Measurements from ENCODE around the gene HMGCR. TPM values are rescaled to one million over a fixed set of nuclear protein-coding genes. Genes with fewer than 3 reads are reported as not detected.

HMGCR gene
- total and polyA plus RNA-seq, 9 donors = 8.3 to 269 (median 19.3) TPM

DNA sequence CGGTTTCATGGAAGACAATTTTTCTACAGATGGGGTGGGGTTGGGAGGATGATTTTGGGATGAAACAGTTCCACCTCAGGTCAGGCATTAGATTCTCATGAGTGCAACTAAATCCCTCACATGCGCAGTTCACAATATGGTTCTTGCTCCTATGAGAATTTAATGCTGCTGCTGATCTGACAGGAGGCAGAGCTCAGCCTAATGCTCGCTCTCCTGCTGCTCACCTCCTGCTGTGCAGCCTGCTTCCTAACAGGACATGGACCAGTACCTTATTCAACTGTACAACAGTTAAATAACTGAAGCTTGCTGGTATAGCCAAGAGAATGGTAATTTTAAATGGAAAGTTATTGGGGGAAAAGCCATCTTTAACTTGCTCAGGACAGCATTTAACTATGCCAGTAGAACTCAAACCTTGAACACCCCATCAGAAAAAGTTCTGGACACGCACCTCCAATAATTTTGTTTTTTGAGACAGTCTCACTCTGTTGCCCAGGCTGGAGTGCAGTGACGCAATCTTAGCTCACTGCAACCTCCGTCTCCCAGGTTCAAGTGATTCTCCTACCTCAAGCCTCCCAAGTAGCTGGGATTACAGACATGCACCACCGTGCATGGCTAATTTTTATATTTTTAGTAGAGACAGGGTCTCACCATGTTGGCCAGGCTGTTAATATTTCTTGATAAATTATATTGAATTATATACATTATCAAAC is 27.7 kb downstream of the HMGCR start:
- no peaks in the 10 kb centered on the region for H3K27me3 ChIP-seq
- intact Hi-C loops (cut with DNase I) = no loop called here
- WGBS, 3 donors = 79 to 88% (median 79%) methylated on average over 7 of the region's 7 CpGs

DNA sequence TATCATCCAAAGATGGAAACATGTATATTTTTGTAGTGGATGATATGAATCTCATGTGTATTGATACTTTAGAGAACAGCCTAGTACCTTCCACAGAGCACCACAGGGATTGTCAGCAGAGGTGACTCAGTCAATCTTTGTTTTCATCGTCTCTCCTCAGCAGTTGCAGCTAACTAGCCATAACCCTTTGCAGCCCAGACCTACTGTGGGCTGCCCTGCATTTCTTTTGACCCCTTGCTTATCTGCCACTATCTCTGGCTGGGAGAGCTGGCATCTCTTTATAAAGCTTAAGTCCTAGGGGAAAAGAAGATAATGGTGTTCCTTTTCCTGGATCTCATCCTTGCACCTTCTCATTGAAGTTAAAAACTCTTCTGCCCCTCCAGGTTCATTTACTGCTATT is 28.7 kb downstream of the HMGCR start:
- H3K9me3 ChIP-seq = no peaks in the 10 kb centered on the region
- H3K4me1 ChIP-seq (ENCODE audit: insufficient read depth) = no peaks in the 10 kb centered on the region
- intact Hi-C loops (cut with DNase I) = no loop called here
- no peaks in the 10 kb centered on the region for H3K36me3 ChIP-seq
- TF ChIP-seq EP300 (IDR thresholded peaks at IDR 0.05) (no peak), POLR2A (IDR thresholded peaks at IDR 0.05) (no peak)
- TF ChIP-seq, protein P1, sequence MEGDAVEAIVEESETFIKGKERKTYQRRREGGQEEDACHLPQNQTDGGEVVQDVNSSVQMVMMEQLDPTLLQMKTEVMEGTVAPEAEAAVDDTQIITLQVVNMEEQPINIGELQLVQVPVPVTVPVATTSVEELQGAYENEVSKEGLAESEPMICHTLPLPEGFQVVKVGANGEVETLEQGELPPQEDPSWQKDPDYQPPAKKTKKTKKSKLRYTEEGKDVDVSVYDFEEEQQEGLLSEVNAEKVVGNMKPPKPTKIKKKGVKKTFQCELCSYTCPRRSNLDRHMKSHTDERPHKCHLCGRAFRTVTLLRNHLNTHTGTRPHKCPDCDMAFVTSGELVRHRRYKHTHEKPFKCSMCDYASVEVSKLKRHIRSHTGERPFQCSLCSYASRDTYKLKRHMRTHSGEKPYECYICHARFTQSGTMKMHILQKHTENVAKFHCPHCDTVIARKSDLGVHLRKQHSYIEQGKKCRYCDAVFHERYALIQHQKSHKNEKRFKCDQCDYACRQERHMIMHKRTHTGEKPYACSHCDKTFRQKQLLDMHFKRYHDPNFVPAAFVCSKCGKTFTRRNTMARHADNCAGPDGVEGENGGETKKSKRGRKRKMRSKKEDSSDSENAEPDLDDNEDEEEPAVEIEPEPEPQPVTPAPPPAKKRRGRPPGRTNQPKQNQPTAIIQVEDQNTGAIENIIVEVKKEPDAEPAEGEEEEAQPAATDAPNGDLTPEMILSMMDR (IDR thresholded peaks at IDR 0.05) = no peak
- WGBS, 3 donors = 28 to 68% (median 33%) methylated on average over 1 of the region's 1 CpG
- no peak overlapping the region for H3K4me3 ChIP-seq
- no peak for DNase-seq
- H3K27ac ChIP-seq = no peak overlapping the region
- H3K27me3 ChIP-seq = no peaks in the 10 kb centered on the region

More for the DNA sequence above, 27.7 kb downstream of the HMGCR start:
- Histone ChIP-seq H3K4me1 (ENCODE audit: insufficient read depth) (no peaks in the 10 kb centered on the region), H3K36me3 (no peaks in the 10 kb centered on the region), H3K27ac (no peak overlapping the region), H3K9me3 (no peaks in the 10 kb centered on the region), H3K4me3 (no peak overlapping the region)
- DNase-seq = no peak
- TF ChIP-seq POLR2A (IDR thresholded peaks at IDR 0.05) = no peak
- TF ChIP-seq, protein P1 (IDR thresholded peaks at IDR 0.05) = no peak
- no peak for TF ChIP-seq EP300 (IDR thresholded peaks at IDR 0.05)

DNA sequence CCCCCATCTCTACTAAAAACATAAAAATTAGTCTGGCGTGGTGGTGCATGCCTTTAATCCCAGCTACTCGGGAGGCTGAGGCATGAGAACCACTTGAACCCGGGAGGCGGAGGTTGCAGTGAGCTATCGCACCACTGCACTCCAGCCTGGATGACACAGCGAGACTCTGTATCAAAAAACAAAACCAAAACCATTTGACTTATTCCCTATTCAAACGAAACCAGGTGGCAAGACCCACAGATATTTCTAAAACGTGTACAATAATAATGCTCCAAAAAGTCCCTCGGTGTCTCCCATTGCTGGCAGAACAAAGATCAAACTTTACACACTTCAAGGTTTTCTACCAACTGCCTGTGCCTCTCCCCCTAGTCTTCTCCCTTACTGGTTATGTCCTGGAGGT is 29.8 kb downstream of the HMGCR start:
- Histone ChIP-seq H3K4me1 (ENCODE audit: insufficient read depth) (no peaks in the 10 kb centered on the region), H3K36me3 (no peaks in the 10 kb centered on the region), H3K27me3 (no peaks in the 10 kb centered on the region), H3K4me3 (no peak overlapping the region), H3K27ac (no peak overlapping the region), H3K9me3 (no peaks in the 10 kb centered on the region)
- TF ChIP-seq, protein P1 (IDR thresholded peaks at IDR 0.05) = no peak
- TF ChIP-seq POLR2A (IDR thresholded peaks at IDR 0.05) (no peak), EP300 (IDR thresholded peaks at IDR 0.05) (no peak)
- no peak for DNase-seq
- intact Hi-C loops (cut with DNase I) = no loop called here
- WGBS, 3 donors = 77 to 89% (median 83%) methylated on average over 9 of the region's 9 CpGs

DNA sequence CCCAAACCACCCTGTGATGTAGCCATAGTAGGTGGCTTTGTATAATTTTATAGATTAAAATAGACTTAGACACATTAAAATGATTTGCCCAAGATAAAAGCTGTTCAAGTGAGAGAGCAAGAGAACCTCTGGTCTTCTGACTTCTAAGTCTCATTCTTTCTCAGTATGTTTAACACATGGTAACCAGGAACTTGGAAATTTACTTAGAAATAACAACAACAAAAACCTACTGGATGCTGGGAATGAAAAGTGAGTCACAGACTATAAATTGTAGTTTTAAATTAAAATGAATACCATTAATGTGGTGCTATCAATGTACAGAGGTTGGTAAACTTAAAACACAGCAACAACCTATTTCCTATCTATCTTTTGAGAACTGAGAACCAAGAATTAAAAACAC is 30.4 kb downstream of the HMGCR start:
- Histone ChIP-seq H3K9me3 (no peaks in the 10 kb centered on the region), H3K36me3 (no peaks in the 10 kb centered on the region), H3K27ac (no peak overlapping the region), H3K4me3 (no peak overlapping the region), H3K4me1 (ENCODE audit: insufficient read depth) (no peaks in the 10 kb centered on the region), H3K27me3 (no peaks in the 10 kb centered on the region)
- intact Hi-C loops (cut with DNase I) = no loop called here
- DNase-seq = no peak
- TF ChIP-seq POLR2A (IDR thresholded peaks at IDR 0.05) = no peak
- no peak for TF ChIP-seq EP300 (IDR thresholded peaks at IDR 0.05)
- TF ChIP-seq, protein P1 (IDR thresholded peaks at IDR 0.05) = no peak

All from ovary (tissue), 9 donors.